ENCODE results near the gene ZNF783.
"Not testable (repeated sequence)": the region's sequence is repeated elsewhere in the genome, so short reads cannot be mapped to it uniquely, and the experiment has no call there.

Gene ZNF783

GRCh38 chr7:149329766-149330334, 67.9 kb downstream of the ZNF783 start:
- ChIA-PET CTCF (no interaction called here), POLR2A (no interaction called here)

GRCh38 chr7:149330914-149331567, 69.0 kb downstream of the ZNF783 start:
- no peak for DNase-seq (ENCODE audit: extremely low spot score)
- CTCF ChIA-PET = no interaction called here
- TF ChIP-seq NFRKB (IDR thresholded peaks at IDR 0.05) (no peak), PKNOX1 (IDR thresholded peaks at IDR 0.05) (no peak), TARDBP (IDR thresholded peaks at IDR 0.05) (no peak), FOXA1 (IDR thresholded peaks at IDR 0.05) (no peak), LEF1 (IDR thresholded peaks at IDR 0.05; ENCODE audit: borderline replicate concordance) (no peak), SUZ12 (IDR thresholded peaks at IDR 0.05) (no peak), FOXK2 (IDR thresholded peaks at IDR 0.05) (no peak), ARNT (IDR thresholded peaks at IDR 0.05) (no peak)
- POLR2A ChIA-PET = no interaction called here

More at GRCh38 chr7:149329766-149330334, 67.9 kb downstream of the ZNF783 start:
- no peak for DNase-seq (ENCODE audit: extremely low spot score)
- TF ChIP-seq BHLHE40 (IDR thresholded peaks at IDR 0.05; ENCODE audit: borderline replicate concordance) = no peak
- no peak for TF ChIP-seq L3MBTL2 (conservative IDR thresholded peaks at IDR 0.05)
- TF ChIP-seq PKNOX1 (IDR thresholded peaks at IDR 0.05) = no peak
- TF ChIP-seq TARDBP (IDR thresholded peaks at IDR 0.05) = no peak
- TF ChIP-seq SUZ12 (IDR thresholded peaks at IDR 0.05) = no peak

GRCh38 chr7:149332602-149333320, 70.8 kb downstream of the ZNF783 start:
- CTCF ChIA-PET; POLR2A ChIA-PET; DNase-seq (ENCODE audit: extremely low spot score): not testable (repeated sequence)

- no peak for TF ChIP-seq TARDBP (IDR thresholded peaks at IDR 0.05)
- TF ChIP-seq ELF4 (IDR thresholded peaks at IDR 0.05) = no peak
- no peak for DNase-seq (ENCODE audit: extremely low spot score)
- ChIA-PET CTCF (no interaction called here), POLR2A (no interaction called here)
Observed at GRCh38 chr7:149333321-149333717, 71.3 kb downstream of the ZNF783 start.

GRCh38 chr7:149334219-149334618, 72.2 kb downstream of the ZNF783 start:
- ChIA-PET CTCF (no interaction called here), POLR2A (no interaction called here)
- TF ChIP-seq SP1 (IDR thresholded peaks at IDR 0.05) (no peak), ARNT (IDR thresholded peaks at IDR 0.05) (no peak), SUZ12 (IDR thresholded peaks at IDR 0.05) (no peak), NFRKB (IDR thresholded peaks at IDR 0.05) (no peak), FOXK2 (IDR thresholded peaks at IDR 0.05) (no peak)
- no peak for DNase-seq (ENCODE audit: extremely low spot score)

All from HEK293T (cell line).